WI38 (cell line): ENCODE data around the gene TAF8.

Source experiments
- H3K4me3 ChIP-seq: 2 replicates; pipeline ENCODE4 v1.5.1; 2011; ENCODE audit warnings: low read depth, mild to moderate bottlenecking, control low read depth, low read length
- TF ChIP-seq, protein P1 (sequence below): IDR thresholded peaks from 2 replicates; pipeline ENCODE4 v1.5.1; 2012; ENCODE audit warnings: low read depth, mild to moderate bottlenecking, control low read depth, low read length

Gene TAF8

GRCh38 chr6:42108071-42108470 is 57.7 kb downstream of the TAF8 start:
- TF ChIP-seq, protein P1, sequence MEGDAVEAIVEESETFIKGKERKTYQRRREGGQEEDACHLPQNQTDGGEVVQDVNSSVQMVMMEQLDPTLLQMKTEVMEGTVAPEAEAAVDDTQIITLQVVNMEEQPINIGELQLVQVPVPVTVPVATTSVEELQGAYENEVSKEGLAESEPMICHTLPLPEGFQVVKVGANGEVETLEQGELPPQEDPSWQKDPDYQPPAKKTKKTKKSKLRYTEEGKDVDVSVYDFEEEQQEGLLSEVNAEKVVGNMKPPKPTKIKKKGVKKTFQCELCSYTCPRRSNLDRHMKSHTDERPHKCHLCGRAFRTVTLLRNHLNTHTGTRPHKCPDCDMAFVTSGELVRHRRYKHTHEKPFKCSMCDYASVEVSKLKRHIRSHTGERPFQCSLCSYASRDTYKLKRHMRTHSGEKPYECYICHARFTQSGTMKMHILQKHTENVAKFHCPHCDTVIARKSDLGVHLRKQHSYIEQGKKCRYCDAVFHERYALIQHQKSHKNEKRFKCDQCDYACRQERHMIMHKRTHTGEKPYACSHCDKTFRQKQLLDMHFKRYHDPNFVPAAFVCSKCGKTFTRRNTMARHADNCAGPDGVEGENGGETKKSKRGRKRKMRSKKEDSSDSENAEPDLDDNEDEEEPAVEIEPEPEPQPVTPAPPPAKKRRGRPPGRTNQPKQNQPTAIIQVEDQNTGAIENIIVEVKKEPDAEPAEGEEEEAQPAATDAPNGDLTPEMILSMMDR = no peak
- no peak overlapping the region for H3K4me3 ChIP-seq

- no peak overlapping the region for H3K4me3 ChIP-seq
- TF ChIP-seq, protein P1 = no peak
Observed at GRCh38 chr6:42110683-42111082, 60.4 kb downstream of the TAF8 start.

- TF ChIP-seq, protein P1 = no peak
- no peak overlapping the region for H3K4me3 ChIP-seq
Observed at GRCh38 chr6:42112351-42112750, 62.0 kb downstream of the TAF8 start.

DNA sequence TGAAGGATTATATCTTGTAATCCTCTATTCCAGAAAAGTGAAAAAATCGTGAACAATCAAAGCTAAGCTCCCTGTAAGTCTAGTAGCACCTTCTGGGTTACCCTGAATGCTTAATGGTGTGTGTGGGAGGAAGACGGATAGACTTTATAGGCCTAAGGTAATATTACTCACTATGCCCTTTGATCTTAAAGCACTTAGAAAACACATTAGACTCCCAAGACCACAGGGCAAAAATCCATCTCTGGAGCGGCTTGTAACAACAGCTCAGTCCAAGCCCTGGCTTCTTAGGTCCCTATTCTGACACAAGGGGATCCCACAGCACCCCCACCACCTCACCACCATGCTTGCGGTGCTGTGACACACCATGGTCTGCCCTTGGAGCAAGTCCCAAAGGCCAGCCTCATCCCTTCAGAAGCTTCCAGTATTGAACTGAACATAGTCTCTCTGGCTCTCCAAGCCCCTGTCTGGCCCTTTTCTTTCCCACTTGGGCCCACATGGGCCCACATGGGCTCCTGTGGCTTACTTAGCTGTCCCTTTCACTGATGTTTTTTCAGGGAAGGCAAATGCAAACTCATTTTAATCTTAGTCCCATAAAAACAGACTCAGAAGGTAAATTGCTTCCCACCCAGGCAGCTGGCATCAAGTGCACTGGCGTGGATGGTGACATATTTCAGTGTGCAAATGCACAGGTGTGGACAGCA is 63.8 kb downstream of the TAF8 start:
- TF ChIP-seq, protein P1 = no peak
- no peak overlapping the region for H3K4me3 ChIP-seq

DNA sequence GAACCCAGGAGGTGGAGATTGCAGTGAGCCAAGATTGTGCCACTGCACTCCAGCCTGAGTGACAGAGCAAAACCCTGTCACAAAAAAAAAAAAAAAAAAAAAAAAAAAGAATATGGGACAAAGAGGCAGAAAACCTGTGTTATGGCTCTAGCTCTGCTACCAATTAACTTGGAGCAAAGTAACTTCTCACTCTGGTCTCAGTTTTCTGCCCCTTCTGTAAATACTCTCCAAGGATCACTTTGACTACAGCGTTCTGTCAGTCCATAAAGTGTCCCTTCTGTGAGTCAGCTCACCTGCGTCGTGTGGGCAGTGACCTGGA is 67.5 kb downstream of the TAF8 start:
- TF ChIP-seq, protein P1 = no peak

DNA sequence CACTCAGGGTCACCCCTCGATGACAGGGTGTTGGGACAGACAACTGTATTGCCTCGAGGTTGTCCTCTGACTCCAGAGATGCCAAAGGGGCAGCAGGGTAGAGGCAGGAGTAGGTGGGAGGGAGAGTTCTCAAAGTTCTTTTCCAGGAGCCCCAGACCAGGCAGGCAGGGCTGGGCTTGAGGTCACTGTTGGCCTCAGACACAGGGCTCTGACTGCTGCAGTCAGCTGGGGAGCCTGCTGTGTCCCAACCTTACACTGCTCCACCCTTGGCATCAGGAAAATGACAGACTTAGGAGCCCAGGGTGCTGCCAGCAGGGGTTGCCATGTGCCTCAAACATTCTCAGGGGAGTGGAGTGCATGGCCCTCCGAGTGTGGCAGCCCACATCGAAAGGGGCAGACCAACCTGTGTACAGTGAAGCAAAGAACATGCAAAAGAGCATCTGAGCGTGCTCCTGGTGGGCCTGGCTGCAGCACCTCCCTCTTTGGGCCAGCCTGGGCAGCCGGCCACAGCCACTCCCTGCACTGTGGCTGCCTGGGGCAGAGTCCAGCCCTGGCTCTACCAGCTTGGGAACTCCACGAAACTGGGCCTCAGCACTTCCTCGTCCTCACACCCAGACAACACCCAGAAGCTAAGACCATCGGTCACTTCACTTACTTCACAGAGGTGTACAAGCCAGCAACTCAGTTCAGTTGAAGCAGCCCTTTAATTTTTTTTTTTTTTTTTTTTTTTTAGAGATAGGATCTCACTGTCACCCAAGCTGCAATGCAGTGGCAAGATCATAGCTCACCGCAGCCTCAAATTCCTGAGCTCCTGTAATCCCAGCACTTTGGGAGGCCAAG is 68.1 kb downstream of the TAF8 start:
- TF ChIP-seq, protein P1 = no peak
- no peak overlapping the region for H3K4me3 ChIP-seq

More for the DNA sequence above, 67.5 kb downstream of the TAF8 start:
- no peak overlapping the region for H3K4me3 ChIP-seq
